Measurements from ENCODE around the gene AGBL5.
"Not testable (repeated sequence)": the region's sequence is repeated elsewhere in the genome, so short reads cannot be mapped to it uniquely, and the experiment has no call there.

The AGBL5 gene

GRCh38 chr2:27093430-27094352, 42.2 kb downstream of the AGBL5 start:
- no peak for DNase-seq

- DNase-seq, result no peak
These were observed 43.0 kb downstream of the AGBL5 start for GRCh38 chr2:27094353-27094984.

- no peak for DNase-seq
These were observed 43.9 kb downstream of the AGBL5 start for GRCh38 chr2:27095427-27095744.

- peak; percentile 75 for DNase-seq
These were observed 44.5 kb downstream of the AGBL5 start for GRCh38 chr2:27095745-27096651.

- no peak for DNase-seq
These were observed 45.4 kb downstream of the AGBL5 start for GRCh38 chr2:27096748-27097297.

GRCh38 chr2:27097341-27097740, 45.9 kb downstream of the AGBL5 start:
- DNase-seq, result no peak

GRCh38 chr2:27099334-27099955, 48.0 kb downstream of the AGBL5 start:
- DNase-seq, result no peak

- no peak for DNase-seq
These were observed 48.6 kb downstream of the AGBL5 start for GRCh38 chr2:27100036-27100435.

- DNase-seq, result no peak
These were observed 50.9 kb downstream of the AGBL5 start for GRCh38 chr2:27102329-27102728.

- no peak for DNase-seq
These were observed 54.5 kb downstream of the AGBL5 start for GRCh38 chr2:27105981-27106380.

GRCh38 chr2:27108221-27108620, 56.8 kb downstream of the AGBL5 start:
- no peak for DNase-seq

- no peak for DNase-seq
These were observed 57.6 kb downstream of the AGBL5 start for GRCh38 chr2:27109083-27109482.

- not testable (repeated sequence) for DNase-seq
These were observed 59.3 kb downstream of the AGBL5 start for GRCh38 chr2:27110603-27111352.

- not testable (repeated sequence) for DNase-seq
These were observed 60.1 kb downstream of the AGBL5 start for GRCh38 chr2:27111392-27112078.

GRCh38 chr2:27115519-27115918, 64.1 kb downstream of the AGBL5 start:
- no peak for DNase-seq

- DNase-seq, result no peak
These were observed 66.6 kb downstream of the AGBL5 start for GRCh38 chr2:27117995-27118524.

GRCh38 chr2:27118525-27119329, 67.3 kb downstream of the AGBL5 start, which contains the start of gene CGREF1:
CGREF1 (minus strand) TSS chr2:27119128; CDS start chr2:27104366, 14,762 bp downstream.
- no peak for DNase-seq

- not testable (repeated sequence) for DNase-seq
These were observed 67.8 kb downstream of the AGBL5 start for GRCh38 chr2:27119330-27119670.
